Trophoblast cell (in vitro differentiated cells and primary cell): Measurements from ENCODE around the gene TNK1.

ENCODE experiments used
- DNase-seq, 2 donors: peaks; one replicate each; pipeline ENCODE4 v3.0.0-alpha.2; 2016
- H2AFZ ChIP-seq: 2 replicates; pipeline ENCODE4 v1.6.1; 2013; ENCODE audit warnings: low read length, moderate library complexity, mild to moderate bottlenecking; ENCODE audit not compliant: insufficient read depth, poor library complexity
- H2AK5ac ChIP-seq: 2 replicates; pipeline ENCODE4 v1.6.1; 2013; ENCODE audit warnings: mild to moderate bottlenecking, low read length
- H2BK120ac ChIP-seq: 2 replicates; pipeline ENCODE4 v1.6.1; 2013; ENCODE audit warnings: low read length, mild to moderate bottlenecking, moderate library complexity; ENCODE audit not compliant: insufficient read depth, poor library complexity
- H2BK12ac ChIP-seq: 2 replicates; pipeline ENCODE4 v1.6.1; 2013; ENCODE audit warnings: mild to moderate bottlenecking, low read length, moderate library complexity
- H2BK5ac ChIP-seq: 2 replicates; pipeline ENCODE4 v1.6.1; 2013; ENCODE audit warnings: low read length, low read depth, moderate library complexity, mild to moderate bottlenecking; ENCODE audit not compliant: poor library complexity
- H3K14ac ChIP-seq: 2 replicates; pipeline ENCODE4 v1.6.1; 2013; ENCODE audit warnings: mild to moderate bottlenecking, low read length
- H3K18ac ChIP-seq: 2 replicates; pipeline ENCODE4 v1.6.1; 2013; ENCODE audit warnings: mild to moderate bottlenecking, low read length
- H3K23ac ChIP-seq: 2 replicates; pipeline ENCODE4 v1.6.1; 2013; ENCODE audit warnings: low read length
- H3K27ac ChIP-seq: 2 replicates; pipeline ENCODE4 v1.5.1; 2013; ENCODE audit warnings: low read depth, mild to moderate bottlenecking, inconsistent platforms, low read length, moderate library complexity
- H3K27me3 ChIP-seq: 2 replicates; pipeline ENCODE4 v1.6.1; 2013; ENCODE audit warnings: inconsistent platforms, mild to moderate bottlenecking, low read length, moderate library complexity; ENCODE audit not compliant: insufficient read depth
- H3K36me3 ChIP-seq, 2 experiments: 1 replicate in 1 of 2; 2 replicates in 1 of 2; pipeline ENCODE4 v1.6.1; 2013; ENCODE audit warnings: low read length in 2 of 2, mild to moderate bottlenecking in 2 of 2, moderate library complexity in 1 of 2; ENCODE audit not compliant: insufficient read depth in 2 of 2, control insufficient read depth in 1 of 2
- H3K4ac ChIP-seq: 2 replicates; pipeline ENCODE4 v1.6.1; 2013; ENCODE audit warnings: low read depth, mild to moderate bottlenecking, low read length, moderate library complexity
- H3K4me1 ChIP-seq, 2 experiments: 1 replicate in 1 of 2; 2 replicates in 1 of 2; pipeline ENCODE4 v1.6.1; 2013; ENCODE audit warnings: low read length in 2 of 2, mild to moderate bottlenecking in 2 of 2, moderate library complexity in 1 of 2; ENCODE audit not compliant: insufficient read depth in 2 of 2, control insufficient read depth in 1 of 2
- H3K4me2 ChIP-seq: 2 replicates; pipeline ENCODE4 v1.6.1; 2013; ENCODE audit warnings: inconsistent platforms, mild to moderate bottlenecking, low read length, moderate library complexity
- H3K4me3 ChIP-seq: 2 replicates; pipeline ENCODE4 v1.5.1; 2013; ENCODE audit warnings: mild to moderate bottlenecking, low read depth, low read length, inconsistent platforms
- H3K79me1 ChIP-seq: one replicate; pipeline ENCODE4 v1.6.1; 2013; ENCODE audit warnings: low read length
- H3K79me2 ChIP-seq: 2 replicates; pipeline ENCODE4 v1.6.1; 2013; ENCODE audit warnings: low read length, mild to moderate bottlenecking; ENCODE audit not compliant: control insufficient read depth, insufficient read depth, poor library complexity
- H3K9ac ChIP-seq: 2 replicates; pipeline ENCODE4 v1.6.1; 2013; ENCODE audit warnings: mild to moderate bottlenecking, low read length
- H3K9me3 ChIP-seq: 2 replicates; pipeline ENCODE4 v1.6.1; 2013; ENCODE audit warnings: low read depth, mild to moderate bottlenecking, control low read depth, inconsistent platforms, low read length; ENCODE audit not compliant: insufficient read depth
- H4K12ac ChIP-seq: 2 replicates; pipeline ENCODE4 v1.6.1; 2013; ENCODE audit warnings: low read depth, mild to moderate bottlenecking, low read length, moderate library complexity
- H4K8ac ChIP-seq: 2 replicates; pipeline ENCODE4 v1.6.1; 2013; ENCODE audit warnings: low read depth, mild to moderate bottlenecking, low read length, moderate library complexity
- H4K91ac ChIP-seq: one replicate; pipeline ENCODE4 v1.6.1; 2013; ENCODE audit warnings: low read depth, mild to moderate bottlenecking, low read length, moderate library complexity
- WGBS: extraction: QIAGEN DNeasy Blood & Tissue Kit; methylation state at CpG from one replicate; pipeline ENCODE4 v1.1.7; 2013; ENCODE audit warnings: missing lambda C conversion rate; ENCODE audit not compliant: insufficient read length, insufficient coverage; ENCODE audit errors: extremely low coverage; 5-methylcytosine and 5-hydroxymethylcytosine counted together

The TNK1 gene

GRCh38 chr17:7380321-7380720 lies 568 bp upstream of the TNK1 start:
- no peaks in the 10 kb centered on the region for H3K79me2 ChIP-seq
- no peaks in the 10 kb centered on the region for H3K27me3 ChIP-seq
- no peak overlapping the region for H3K4me3 ChIP-seq
- H4K8ac ChIP-seq = peak overlapping the region; percentile 77
- no peak overlapping the region for H2AK5ac ChIP-seq
- peak; percentile 87 to 94 for DNase-seq
- H3K14ac ChIP-seq = peak overlapping the region; percentile 70
- H4K12ac ChIP-seq = peak overlapping the region; percentile 1
- no peak overlapping the region for H2BK5ac ChIP-seq
- H2AFZ ChIP-seq = peak overlapping the region; percentile 34
- H3K36me3 ChIP-seq = peaks cover 3 to 11% of the 10 kb centered on the region in 2 experiments
- H4K91ac ChIP-seq = peak overlapping the region; percentile 65
- H3K9ac ChIP-seq = no peak overlapping the region
- peaks cover 4% of the 10 kb centered on the region for H3K9me3 ChIP-seq
- peak overlapping the region; percentile 53 for H3K18ac ChIP-seq
- H3K23ac ChIP-seq = no peak overlapping the region
- H3K27ac ChIP-seq = no peak overlapping the region
- no CpG with 5 or more reads among the region's 7 CpGs for WGBS
- peaks cover 7% of the 10 kb centered on the region for H3K79me1 ChIP-seq
- no peak overlapping the region for H2BK12ac ChIP-seq
- H3K4me1 ChIP-seq = peaks cover 24 to 25% of the 10 kb centered on the region in 2 experiments
- peak overlapping the region; percentile 5 for H3K4ac ChIP-seq
- H3K4me2 ChIP-seq = peak overlapping the region; percentile 71
- no peak overlapping the region for H2BK120ac ChIP-seq

GRCh38 chr17:7382901-7383300 lies 2.0 kb downstream of the TNK1 start:
- Histone ChIP-seq H3K14ac (no peak overlapping the region), H3K79me1 (peaks cover 7% of the 10 kb centered on the region), H3K23ac (no peak overlapping the region), H3K4me1 (peaks cover 24 to 25% of the 10 kb centered on the region in 2 experiments), H4K91ac (no peak overlapping the region), H2BK12ac (no peak overlapping the region), H2BK5ac (no peak overlapping the region), H3K4ac (no peak overlapping the region), H2BK120ac (no peak overlapping the region), H3K79me2 (no peaks in the 10 kb centered on the region), H3K9ac (no peak overlapping the region), H3K18ac (no peak overlapping the region), H3K27me3 (no peaks in the 10 kb centered on the region), H3K9me3 (peaks cover 4% of the 10 kb centered on the region), H3K27ac (no peak overlapping the region), H3K4me2 (no peak overlapping the region), H4K8ac (no peak overlapping the region), H4K12ac (no peak overlapping the region), H2AK5ac (no peak overlapping the region), H3K4me3 (no peak overlapping the region), H2AFZ (no peak overlapping the region), H3K36me3 (peaks cover 14 to 22% of the 10 kb centered on the region in 2 experiments)
- no CpG with 5 or more reads among the region's 10 CpGs for WGBS
- no peak for DNase-seq

- no CpG with 5 or more reads among the region's 11 CpGs for WGBS
- peaks cover 18 to 27% of the 10 kb centered on the region in 2 experiments for H3K36me3 ChIP-seq
- no peak overlapping the region for H2AFZ ChIP-seq
- H2BK12ac ChIP-seq = no peak overlapping the region
- H3K23ac ChIP-seq = no peak overlapping the region
- H4K12ac ChIP-seq = no peak overlapping the region
- peak overlapping the region; percentile 66 for H3K4me2 ChIP-seq
- H4K8ac ChIP-seq = no peak overlapping the region
- H4K91ac ChIP-seq = no peak overlapping the region
- H2BK120ac ChIP-seq = no peak overlapping the region
- H3K79me1 ChIP-seq = peaks cover 7% of the 10 kb centered on the region
- H3K9ac ChIP-seq = no peak overlapping the region
- H3K4me3 ChIP-seq = no peak overlapping the region
- peaks cover 24 to 25% of the 10 kb centered on the region in 2 experiments for H3K4me1 ChIP-seq
- no peak overlapping the region for H3K27ac ChIP-seq
- no peak overlapping the region for H2BK5ac ChIP-seq
- H3K4ac ChIP-seq = no peak overlapping the region
- peaks cover 4% of the 10 kb centered on the region for H3K9me3 ChIP-seq
- no peak for DNase-seq
- no peaks in the 10 kb centered on the region for H3K27me3 ChIP-seq
- H3K14ac ChIP-seq = no peak overlapping the region
- H2AK5ac ChIP-seq = no peak overlapping the region
- H3K18ac ChIP-seq = no peak overlapping the region
- H3K79me2 ChIP-seq = no peaks in the 10 kb centered on the region
Measured at GRCh38 chr17:7383371-7383741, 2.5 kb downstream of the TNK1 start.

GRCh38 chr17:7383742-7384488 lies 3.0 kb downstream of the TNK1 start:
- H3K4me2 ChIP-seq = peak overlapping the region; percentile 66
- H3K27ac ChIP-seq = no peak overlapping the region
- H2BK5ac ChIP-seq = no peak overlapping the region
- H3K18ac ChIP-seq = no peak overlapping the region
- no peaks in the 10 kb centered on the region for H3K79me2 ChIP-seq
- H3K4me1 ChIP-seq = peaks cover 24 to 25% of the 10 kb centered on the region in 2 experiments
- H2BK120ac ChIP-seq = no peak overlapping the region
- no peak overlapping the region for H3K9ac ChIP-seq
- H3K4ac ChIP-seq = no peak overlapping the region
- peaks cover 7% of the 10 kb centered on the region for H3K79me1 ChIP-seq
- no peak overlapping the region for H3K14ac ChIP-seq
- H2AFZ ChIP-seq = no peak overlapping the region
- H3K9me3 ChIP-seq = peaks cover 4% of the 10 kb centered on the region
- H4K12ac ChIP-seq = peak overlapping the region; percentile 22
- H3K23ac ChIP-seq = no peak overlapping the region
- H3K4me3 ChIP-seq = peak overlapping the region; percentile 51
- peaks cover 24 to 33% of the 10 kb centered on the region in 2 experiments for H3K36me3 ChIP-seq
- H4K91ac ChIP-seq = no peak overlapping the region
- H2BK12ac ChIP-seq = no peak overlapping the region
- no peaks in the 10 kb centered on the region for H3K27me3 ChIP-seq
- H2AK5ac ChIP-seq = no peak overlapping the region
- DNase-seq = peak; percentile 56 to 75
- H4K8ac ChIP-seq = no peak overlapping the region
- WGBS = no CpG with 5 or more reads among the region's 65 CpGs
